Esophagus muscularis mucosa (tissue), 4 donors: Measurements from ENCODE around the gene SRSF2. TPM values are rescaled to one million over a fixed set of nuclear protein-coding genes. Genes with fewer than 3 reads are reported as not detected.
"Not testable (repeated sequence)": the region's sequence is repeated elsewhere in the genome, so short reads cannot be mapped to it uniquely, and the experiment has no call there.

ENCODE experiments used
- DNase-seq: peaks from one replicate; pipeline ENCODE4 v3.0.0-alpha.2; 2017; ENCODE audit errors: extremely low spot score
- H3K27ac ChIP-seq, 4 donors: fragments of 200-600 bp; sonication (generic); replicated peaks in 1 of 4; 1 replicate in 3 of 4; 2 replicates in 1 of 4; pipeline ENCODE4 v1.5.1; 2016 to 2019; ENCODE audit warnings: mild to moderate bottlenecking in 1 of 4
- H3K27me3 ChIP-seq, 4 donors: fragments of 200-600 bp; sonication (generic); one replicate each; pipeline versions ENCODE4 v1.5.1 to v1.6.0; 2016 to 2019
- H3K36me3 ChIP-seq, 4 donors: fragments of 200-600 bp; sonication (generic); one replicate each; pipeline ENCODE4 v1.5.1; 2016 to 2019
- H3K4me1 ChIP-seq, 4 donors: fragments of 200-600 bp; sonication (generic); one replicate each; pipeline ENCODE4 v1.5.1; 2016 to 2019
- H3K4me3 ChIP-seq, 4 donors: fragments of 200-600 bp; sonication (generic); 1 replicate in 2 of 4; 2 replicates in 2 of 4; pipeline ENCODE4 v1.5.1; 2016 to 2019; ENCODE audit warnings: mild to moderate bottlenecking in 4 of 4, moderate library complexity in 1 of 4
- H3K9me3 ChIP-seq, 4 donors: fragments of 200-600 bp; sonication (generic); 1 replicate in 3 of 4; 2 replicates in 1 of 4; pipeline ENCODE4 v1.5.1; 2016 to 2019
- CTCF ChIP-seq, 3 experiments: fragments of 200-600 bp in 2 of 3; fragments of 450-650 bp in 1 of 3; sonication (generic) in 2 of 3; IDR thresholded peaks; one replicate each; pipeline ENCODE4 v1.5.1; 2017 to 2019; ENCODE audit warnings: antibody characterized with exemption in 3 of 3, mild to moderate bottlenecking in 2 of 3, moderate library complexity in 1 of 3
- EP300 ChIP-seq: sonication (generic); formaldehyde crosslinking; IDR thresholded peaks from one replicate; pipeline ENCODE4 v1.6.1; 2017; ENCODE audit warnings: antibody characterized with exemption
- POLR2A ChIP-seq: fragments of 450-650 bp; IDR thresholded peaks from one replicate; pipeline ENCODE4 v1.6.1; 2017; ENCODE audit warnings: antibody characterized with exemption, moderate library complexity, mild to moderate bottlenecking, low read depth
- POLR2AphosphoS5 ChIP-seq, 2 donors: sonication (generic); formaldehyde crosslinking; IDR thresholded peaks; one replicate each; pipeline ENCODE4 v1.6.1; 2017; ENCODE audit warnings: antibody characterized with exemption in 2 of 2
- WGBS: methylation state at CpG from one replicate; pipeline ENCODE4 v1.1.5; 2018; 5-methylcytosine and 5-hydroxymethylcytosine counted together
- intact Hi-C: fragments of 100-400 bp; cut with DNase I; formaldehyde crosslinking; loops from one replicate; pipeline ENCODE4 v1.15.1; 2023
- total RNA-seq, 4 donors: library from RNA; depleted of rRNA; stranded (reverse); fragments of >200 nt; gene quantifications; one replicate each; pipeline versions ENCODE4 v1.1.0 to v1.2.1, GENCODE V29; 2016

The SRSF2 gene
- total RNA-seq, 4 donors from 2014 or later = 133 to 173 (median 157) TPM

- no peak overlapping the region for H3K27ac ChIP-seq
- WGBS = 100% methylated on average over 2 of the region's 2 CpGs
- intact Hi-C loops = no loop called here
Observed at GRCh38 chr17:76744747-76745146, 7.6 kb upstream of the SRSF2 start.

DNA sequence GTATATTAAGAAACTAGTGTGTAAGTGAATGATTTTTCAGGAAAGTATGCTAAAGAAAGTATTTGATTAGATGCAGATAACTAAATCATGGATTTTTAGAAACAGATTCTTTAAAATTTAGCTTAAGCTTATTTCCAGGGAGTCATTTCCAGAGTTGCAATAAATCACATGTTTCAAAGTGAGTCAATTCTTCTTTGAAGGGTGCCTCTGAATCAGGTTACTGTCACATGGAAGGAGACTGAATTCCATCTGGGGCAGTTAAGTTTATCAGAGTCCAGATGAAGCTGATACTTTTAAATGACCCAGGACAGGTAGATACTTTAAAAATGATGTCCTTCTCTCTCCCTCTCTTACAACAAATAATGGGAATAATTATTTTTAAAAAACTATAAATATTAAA is 5.8 kb upstream of the SRSF2 start:
- Histone ChIP-seq H3K4me1 (peaks cover 12 to 36% (median 33%) of the 10 kb centered on the region in 4 donors), H3K36me3 (peaks cover 19 to 66% (median 54%) of the 10 kb centered on the region in 4 donors), H3K4me3 (no peak overlapping the region), H3K27me3 (no peaks in the 10 kb centered on the region), H3K27ac (no peak overlapping the region), H3K9me3 (no peaks in the 10 kb centered on the region)
- no peak for DNase-seq
- TF ChIP-seq POLR2AphosphoS5 (IDR thresholded peaks at IDR 0.05) (no peak), EP300 (no peak)
- intact Hi-C loops = no loop called here

More at GRCh38 chr17:76744747-76745146, 7.6 kb upstream of the SRSF2 start:
- Histone ChIP-seq H3K4me3 (no peak overlapping the region), H3K36me3 (peaks cover 19 to 75% (median 62%) of the 10 kb centered on the region in 4 donors), H3K4me1 (peaks cover 4 to 20% (median 17%) of the 10 kb centered on the region in 4 donors), H3K9me3 (no peaks in the 10 kb centered on the region), H3K27me3 (no peaks in the 10 kb centered on the region)
- no peak for DNase-seq
- TF ChIP-seq EP300 = no peak
- no peak for TF ChIP-seq POLR2AphosphoS5 (IDR thresholded peaks at IDR 0.05)
- TF ChIP-seq CTCF (IDR thresholded peaks at IDR 0.05) = no peak
- TF ChIP-seq POLR2A = no peak

- Histone ChIP-seq H3K4me3 (peak overlapping the region in 2 of 4 donors; percentile 1 to 4), H3K4me1 (peaks cover 14 to 40% (median 38%) of the 10 kb centered on the region in 4 donors), H3K27me3 (no peaks in the 10 kb centered on the region), H3K36me3 (peaks cover 8 to 52% (median 36%) of the 10 kb centered on the region in 4 donors), H3K27ac (peak overlapping the region; percentile 69 to 100 (median 99)), H3K9me3 (no peaks in the 10 kb centered on the region)
- 31% methylated on average over 5 of the region's 5 CpGs for WGBS
- no peak for TF ChIP-seq CTCF (IDR thresholded peaks at IDR 0.05)
- TF ChIP-seq POLR2AphosphoS5 (IDR thresholded peaks at IDR 0.05) = peak; percentile 28 to 50
- no peak for DNase-seq
- intact Hi-C loops = no loop called here
Observed at GRCh38 chr17:76740329-76741118, 3.4 kb upstream of the SRSF2 start.

DNA sequence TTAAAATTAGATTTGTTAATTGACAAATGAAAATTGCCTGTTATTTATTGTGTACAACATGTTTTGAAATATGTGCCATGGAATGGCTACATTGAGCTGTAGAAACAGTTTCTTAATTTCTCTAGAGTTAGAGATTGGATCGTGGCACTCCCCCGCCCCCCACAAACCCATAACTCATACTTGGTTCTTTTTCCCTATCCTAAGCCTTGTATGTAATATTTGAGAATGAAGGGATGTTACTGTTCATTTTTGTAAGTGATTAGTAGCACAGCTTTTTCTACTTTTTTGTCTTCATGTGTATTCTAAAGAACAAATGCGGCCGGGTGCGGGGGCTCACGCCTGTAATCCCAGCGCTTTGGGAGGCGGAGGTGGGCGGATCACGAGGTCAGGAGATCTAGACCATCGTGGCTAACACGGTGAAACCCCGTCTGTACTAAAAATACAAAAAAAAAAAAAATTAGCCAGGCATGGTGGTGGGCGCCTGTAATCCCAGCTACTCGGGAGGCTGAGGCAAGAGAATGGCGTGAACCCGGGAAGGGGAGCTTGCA is 2.5 kb upstream of the SRSF2 start:
- DNase-seq, intact Hi-C loops, H3K27me3 ChIP-seq, H3K9me3 ChIP-seq: not testable (repeated sequence)
- H3K36me3 ChIP-seq = peaks cover 8 to 52% (median 33%) of the 10 kb centered on the region in 4 donors
- WGBS = 90% methylated on average over 17 of the region's 17 CpGs
- peak overlapping the region in 1 of 4 donors; percentile 5 for H3K4me3 ChIP-seq
- H3K27ac ChIP-seq = peak overlapping the region; percentile 69 to 100 (median 99)
- H3K4me1 ChIP-seq = peaks cover 23 to 49% (median 47%) of the 10 kb centered on the region in 4 donors

DNA sequence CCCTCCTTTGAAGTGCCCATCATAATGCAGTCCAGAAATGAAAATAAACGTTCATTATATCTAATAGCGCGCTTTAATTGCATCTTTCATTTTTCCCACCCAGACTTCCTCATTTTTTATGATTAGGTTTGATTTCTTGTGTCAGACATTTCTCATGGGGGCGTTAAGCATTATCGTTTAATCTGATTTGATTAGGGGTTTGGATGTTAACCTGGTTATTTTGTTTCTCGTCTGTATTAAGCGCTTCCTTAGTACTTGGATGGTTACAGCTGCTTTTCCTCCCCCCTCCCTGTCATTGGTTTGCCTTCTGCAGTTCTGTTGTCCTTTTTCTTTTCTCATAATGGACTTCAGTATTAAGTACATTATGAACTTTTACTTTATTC is 1.3 kb upstream of the SRSF2 start:
- Histone ChIP-seq H3K9me3 (no peaks in the 10 kb centered on the region), H3K27me3 (no peaks in the 10 kb centered on the region), H3K27ac (peak overlapping the region; percentile 99 to 100 (median 99)), H3K4me1 (peaks cover 34 to 61% (median 58%) of the 10 kb centered on the region in 4 donors), H3K36me3 (peaks cover 12 to 52% (median 37%) of the 10 kb centered on the region in 4 donors), H3K4me3 (peak overlapping the region; percentile 84 to 97 (median 93))
- intact Hi-C loops = no loop called here
- DNase-seq = no peak
- TF ChIP-seq EP300 = no peak
- WGBS = 1% methylated on average over 7 of the region's 7 CpGs

- H3K36me3 ChIP-seq = peaks cover 12 to 53% (median 40%) of the 10 kb centered on the region in 4 donors
- peak within 1 kb of the TSS; percentile 84 to 97 (median 93) for H3K4me3 ChIP-seq
- H3K27me3 ChIP-seq = no peaks in the 10 kb centered on the region
- no peaks in the 10 kb centered on the region for H3K9me3 ChIP-seq
- intact Hi-C loops = no loop called here
- TF ChIP-seq EP300 (no peak), POLR2A (peak; percentile 21), POLR2AphosphoS5 (IDR thresholded peaks at IDR 0.05) (peak; percentile 72 to 73), CTCF (IDR thresholded peaks at IDR 0.05) (peak in 1 of 3 experiments; percentile 16)
- 1% methylated on average over 24 of the region's 57 CpGs for WGBS
- peak within 1 kb of the TSS; percentile 99 to 100 (median 99) for H3K27ac ChIP-seq
- H3K4me1 ChIP-seq = peaks cover 40 to 67% (median 64%) of the 10 kb centered on the region in 4 donors
- DNase-seq = peak; percentile 96
Observed at GRCh38 chr17:76737676-76738467, 741 bp upstream of the SRSF2 start, which contains the start of gene MFSD11. Gene MFSD11 (plus strand): TSS chr17:76738119. CDS start chr17:76738353, 234 bp downstream.
